Pancreas (tissue), 8 donors: ENCODE measurements around the gene GALNT3. TPM values are rescaled to one million over a fixed set of nuclear protein-coding genes. Genes with fewer than 3 reads are reported as not detected.

ENCODE experiments used
- polyA plus RNA-seq, 2 donors: library from polyadenylated mRNA; stranded (reverse); fragments of 200-250 nt; gene quantifications; one replicate each; pipeline ENCODE4 v1.2.3, GENCODE V29; 2013
- total RNA-seq, 6 donors: library from RNA; stranded (reverse); fragmentation: NEBNext Ultra II Directional in 4 of 6; extraction: Animal tissue kit (Norgen Biotek cat#: 25700) in 4 of 6; gene quantifications; one replicate each; pipeline versions ENCODE4 v1.2.1 to v1.2.4, GENCODE V29; 2021 to 2023
- donor health status: healthy with polysubstance abuse.
- donor health status: DM: no; HTN: no; CAD: no; lungs with moderate emphysema.
- donor health status: DM: no; HTN: no; CAD: no.
- donor health status: Bipolar disorder and iron deficiency.
- donor health status: DM: yes; HTN: yes; CAD: no.
- donor health status: DM: no; HTN: no; CAD: no.
- donor health status: DM: no; HTN: no; CAD: no.
- donor health status: DM: yes; HTN: yes; CAD: no.

The GALNT3 gene
- total and polyA plus RNA-seq, 8 donors: 13.2 to 34.4 (median 20.4) TPM

Other genes starting within 250 kb of the GALNT3 start
- gene TTC21B, start 159.5 kb upstream of the GALNT3 start, total RNA-seq: 10 to 100 TPM in 2 of 6 donors, 1 to 10 TPM in 4; 5.4 to 14.7 (median 9.2) TPM
- 10 to 100 TPM in 1 of 2 donors, 1 to 10 TPM in 1; 5.6 to 12.8 TPM for gene TTC21B, start 159.5 kb upstream of the GALNT3 start, polyA plus RNA-seq